Fibroblast of villous mesenchyme (primary cell): Measurements from ENCODE around the gene FAM170A. TPM values are rescaled to one million over a fixed set of nuclear protein-coding genes. Genes with fewer than 3 reads are reported as not detected.
A peak's percentile ranks its signal among the peaks of the same experiment; 100 is the strongest.

Source experiments
- DNase-seq: peaks from one replicate; pipeline ENCODE4 v3.0.0-alpha.2; 2010; ENCODE audit warnings: low read depth
- H3K4me3 ChIP-seq: 2 replicates; pipeline ENCODE4 v1.5.1; 2011; ENCODE audit warnings: low read depth, mild to moderate bottlenecking, low read length
- CTCF ChIP-seq: IDR thresholded peaks from 2 replicates; pipeline ENCODE4 v1.5.1; 2012; ENCODE audit warnings: low read depth, mild to moderate bottlenecking, low read length; ENCODE audit not compliant: insufficient read depth
- total RNA-seq: library from RNA; depleted of rRNA; stranded (reverse); fragments of >200 nt; gene quantifications from 2 replicates; pipeline ENCODE4 v1.2.3, GENCODE V29; 2012

FAM170A gene, protein sequence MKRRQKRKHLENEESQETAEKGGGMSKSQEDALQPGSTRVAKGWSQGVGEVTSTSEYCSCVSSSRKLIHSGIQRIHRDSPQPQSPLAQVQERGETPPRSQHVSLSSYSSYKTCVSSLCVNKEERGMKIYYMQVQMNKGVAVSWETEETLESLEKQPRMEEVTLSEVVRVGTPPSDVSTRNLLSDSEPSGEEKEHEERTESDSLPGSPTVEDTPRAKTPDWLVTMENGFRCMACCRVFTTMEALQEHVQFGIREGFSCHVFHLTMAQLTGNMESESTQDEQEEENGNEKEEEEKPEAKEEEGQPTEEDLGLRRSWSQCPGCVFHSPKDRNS
- total RNA-seq = not detected in 2 replicates

- no peak for DNase-seq
- TF ChIP-seq CTCF = no peak
- no peak within 1 kb of the TSS for H3K4me3 ChIP-seq
Measured at GRCh38 chr5:119629339-119629738, at the start of gene FAM170A. TSS of gene FAM170A (plus strand) at chr5:119629558. CDS start at chr5:119629769, 211 bp downstream.

DNA sequence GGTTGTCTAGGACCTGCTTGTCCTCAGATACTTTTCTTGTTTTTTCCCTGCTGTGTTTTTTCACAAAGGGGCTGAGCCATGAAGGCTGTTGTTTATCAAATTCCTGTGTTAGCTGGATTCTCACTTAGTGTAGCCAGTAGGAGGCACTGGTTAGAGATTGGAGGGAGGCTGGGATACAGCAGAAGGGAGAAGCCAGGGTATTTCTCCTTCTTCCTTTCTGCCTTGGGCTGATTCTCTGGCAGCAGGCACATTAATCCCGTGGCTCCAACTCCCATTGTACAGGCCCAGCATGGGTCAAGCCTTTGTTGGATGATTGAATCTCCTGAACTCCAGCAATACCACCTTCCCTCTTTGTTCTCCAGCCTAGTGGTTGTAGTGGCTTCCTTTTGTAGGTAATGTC, 46.4 kb upstream of the FAM170A start:
- H3K4me3 ChIP-seq = no peak overlapping the region
- DNase-seq = no peak
- no peak for TF ChIP-seq CTCF

- peak; percentile 27 for DNase-seq
- no peak for TF ChIP-seq CTCF
- H3K4me3 ChIP-seq = no peak overlapping the region
Measured at GRCh38 chr5:119583684-119584083, 45.7 kb upstream of the FAM170A start.

GRCh38 chr5:119596046-119596445, 33.3 kb upstream of the FAM170A start:
- DNase-seq = no peak
- H3K4me3 ChIP-seq = no peak overlapping the region
- TF ChIP-seq CTCF = no peak

- no peak for DNase-seq
- no peak overlapping the region for H3K4me3 ChIP-seq
- TF ChIP-seq CTCF = no peak
Measured at GRCh38 chr5:119597728-119598298, 31.5 kb upstream of the FAM170A start.

DNA sequence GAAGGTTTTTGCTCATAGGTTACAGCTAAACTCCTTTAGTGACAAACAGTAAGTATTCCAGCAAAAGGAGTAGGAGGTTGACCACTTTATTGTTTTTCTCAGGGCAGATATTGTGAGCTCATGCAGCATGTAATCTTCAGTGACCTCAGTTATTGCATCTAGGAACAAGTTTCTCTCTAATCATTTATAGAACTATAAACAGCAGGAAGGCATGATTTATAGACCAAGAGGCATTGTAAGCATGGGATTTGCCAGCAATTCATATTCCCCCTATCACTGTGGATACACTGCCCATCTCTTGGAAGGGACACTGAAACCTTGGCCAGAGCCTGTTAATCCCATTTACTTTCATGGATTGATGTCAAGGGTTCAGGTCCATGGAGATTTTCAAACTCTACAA, 15.4 kb upstream of the FAM170A start:
- DNase-seq = no peak
- TF ChIP-seq CTCF = no peak
- no peak overlapping the region for H3K4me3 ChIP-seq
